Measurements from ENCODE around the gene SEC24D.

The SEC24D gene

GRCh38 chr4:118739022-118739713 lies 96.8 kb downstream of the SEC24D start:
- TF ChIP-seq CTCF (IDR thresholded peaks at IDR 0.05; ENCODE audit: low read depth, low read length), result no peak
- no peak overlapping the region for H3K4me3 ChIP-seq (ENCODE audit: low read depth, low read length)

GRCh38 chr4:118738090-118738489 lies 97.8 kb downstream of the SEC24D start:
- no peak for TF ChIP-seq CTCF (IDR thresholded peaks at IDR 0.05; ENCODE audit: low read depth, low read length)
- no peak overlapping the region for H3K4me3 ChIP-seq (ENCODE audit: low read depth, low read length)

- TF ChIP-seq CTCF (IDR thresholded peaks at IDR 0.05; ENCODE audit: low read depth, low read length), result no peak
- H3K4me3 ChIP-seq (ENCODE audit: low read depth, low read length), result no peak overlapping the region
Observed at GRCh38 chr4:118736900-118737299, 99.0 kb downstream of the SEC24D start.

GRCh38 chr4:118734491-118735205 lies 101.3 kb downstream of the SEC24D start:
- TF ChIP-seq CTCF (IDR thresholded peaks at IDR 0.05; ENCODE audit: low read depth, low read length), result no peak
- H3K4me3 ChIP-seq (ENCODE audit: low read depth, low read length), result no peak overlapping the region

GRCh38 chr4:118732591-118733330 lies 103.2 kb downstream of the SEC24D start:
- no peak for TF ChIP-seq CTCF (IDR thresholded peaks at IDR 0.05; ENCODE audit: low read depth, low read length)
- no peak overlapping the region for H3K4me3 ChIP-seq (ENCODE audit: low read depth, low read length)

GRCh38 chr4:118730683-118731082 lies 105.2 kb downstream of the SEC24D start:
- H3K4me3 ChIP-seq (ENCODE audit: low read depth, low read length), result no peak overlapping the region
- TF ChIP-seq CTCF (IDR thresholded peaks at IDR 0.05; ENCODE audit: low read depth, low read length), result no peak
